T-cell (primary cell): ENCODE measurements around the gene CUL1. TPM values are rescaled to one million over a fixed set of nuclear protein-coding genes. Genes with fewer than 3 reads are reported as not detected.
A peak's percentile ranks its signal among the peaks of the same experiment; 100 is the strongest.

ENCODE experiments used
- ATAC-seq, 4 experiments: fragments of 200-7000 bp in 3 of 4; fragments of 150-1000 bp in 1 of 4; cut with Tn5 transposase; replicated peaks in 1 of 4; 1 replicate in 3 of 4; 2 replicates in 1 of 4; pipeline ENCODE4 v1.10.0; 2021; ENCODE audit warnings: moderate library complexity in 3 of 4, mild to moderate bottlenecking in 2 of 4, moderate number of reproducible peaks in 1 of 4
- CTCF ChIA-PET, 2 donors: fragments of 300-600 bp; sonication (Branson Sonifier 250); formaldehyde crosslinking; loops; one replicate each; lab custom pipeline; 2022; ENCODE audit warnings: antibody characterized with exemption in 2 of 2; lab: Charles Lee
- POLR2A ChIA-PET, 2 donors: fragments of 300-600 bp; sonication (Branson Sonifier 250); formaldehyde crosslinking; loops; one replicate each; lab custom pipeline; 2022; ENCODE audit warnings: antibody characterized with exemption in 2 of 2; lab: Charles Lee
- DNase-seq, 35 experiments: peaks; one replicate each; pipeline versions ENCODE4 v3.0.0 to v3.0.0-alpha.2; 2013 to 2023
- H3K27ac ChIP-seq: one replicate; pipeline ENCODE4 v1.5.1; 2013; ENCODE audit warnings: low read length
- H3K27me3 ChIP-seq, 2 experiments: replicated peaks in 1 of 2; 1 replicate in 1 of 2; 2 replicates in 1 of 2; pipeline versions ENCODE4 v1.6.1 to v1.7.0; 2013; ENCODE audit warnings: low read length in 1 of 2, mixed read lengths in 1 of 2; ENCODE audit not compliant: control insufficient read depth in 2 of 2, insufficient read depth in 2 of 2; ENCODE audit errors: extremely low read depth in 1 of 2
- H3K36me3 ChIP-seq, 2 donors: 1 replicate in 1 of 2; 2 replicates in 1 of 2; pipeline versions ENCODE4 v1.6.1 to v1.7.0; 2013; ENCODE audit warnings: low read length in 1 of 2; ENCODE audit not compliant: control insufficient read depth in 2 of 2, insufficient read depth in 1 of 2; ENCODE audit errors: extremely low read depth in 1 of 2
- H3K4me1 ChIP-seq, 2 experiments: 1 replicate in 1 of 2; 2 replicates in 1 of 2; pipeline versions ENCODE4 v1.6.1 to v1.7.0; 2013; ENCODE audit warnings: low read length in 2 of 2, mixed read lengths in 1 of 2; ENCODE audit not compliant: insufficient read depth in 2 of 2, control insufficient read depth in 1 of 2; ENCODE audit errors: extremely low read depth in 1 of 2
- H3K4me3 ChIP-seq, 2 donors: 1 replicate in 1 of 2; 2 replicates in 1 of 2; pipeline versions ENCODE4 v1.5.1 to v1.7.0; 2013; ENCODE audit warnings: mild to moderate bottlenecking in 2 of 2, low read length in 1 of 2, moderate library complexity in 1 of 2; ENCODE audit not compliant: control insufficient read depth in 1 of 2; ENCODE audit errors: extremely low read depth in 1 of 2
- H3K9me3 ChIP-seq: 2 replicates; pipeline ENCODE4 v1.7.0; 2013
- H3K27ac Mint-ChIP-seq, 2 donors: one replicate each; pipeline ENCODE4 v1.8.0; 2020 to 2021; ENCODE audit warnings: mild to moderate bottlenecking in 2 of 2, mixed read lengths in 2 of 2
- H3K27me3 Mint-ChIP-seq, 2 donors: one replicate each; pipeline ENCODE4 v1.8.0; 2021 to 2022; ENCODE audit warnings: mixed read lengths in 2 of 2
- H3K36me3 Mint-ChIP-seq: one replicate; pipeline ENCODE4 v1.8.0; 2021; ENCODE audit warnings: mixed read lengths
- H3K4me1 Mint-ChIP-seq, 3 donors: one replicate each; pipeline ENCODE4 v1.8.0; 2020 to 2022; ENCODE audit warnings: mixed read lengths in 3 of 3, mild to moderate bottlenecking in 1 of 3
- H3K4me3 Mint-ChIP-seq, 3 donors: one replicate each; pipeline ENCODE4 v1.8.0; 2020 to 2022; ENCODE audit warnings: mild to moderate bottlenecking in 3 of 3, mixed read lengths in 3 of 3, moderate library complexity in 3 of 3
- H3K9me3 Mint-ChIP-seq, 3 donors: one replicate each; pipeline ENCODE4 v1.8.0; 2020 to 2022; ENCODE audit warnings: mixed read lengths in 3 of 3
- WGBS: methylation state at CpG from one replicate; pipeline ENCODE4 v1.1.5; 2013; ENCODE audit warnings: missing lambda C conversion rate; ENCODE audit not compliant: insufficient coverage; 5-methylcytosine and 5-hydroxymethylcytosine counted together
- total RNA-seq, 35 experiments: library from RNA in 6 of 35; stranded (reverse) in 6 of 35; fragments of 120-200 nt in 1 of 35; gene quantifications; one replicate each; pipeline versions ENCODE4 v1.2.1 to v1.2.4 and lab custom pipeline; 2013 to 2026

Gene CUL1
- total RNA-seq, 5 donors from 2014 or later (not counting 1 experiment from before 2014, with no cell fraction given), result 42.3 to 53.7 (median 49.9) TPM

DNA sequence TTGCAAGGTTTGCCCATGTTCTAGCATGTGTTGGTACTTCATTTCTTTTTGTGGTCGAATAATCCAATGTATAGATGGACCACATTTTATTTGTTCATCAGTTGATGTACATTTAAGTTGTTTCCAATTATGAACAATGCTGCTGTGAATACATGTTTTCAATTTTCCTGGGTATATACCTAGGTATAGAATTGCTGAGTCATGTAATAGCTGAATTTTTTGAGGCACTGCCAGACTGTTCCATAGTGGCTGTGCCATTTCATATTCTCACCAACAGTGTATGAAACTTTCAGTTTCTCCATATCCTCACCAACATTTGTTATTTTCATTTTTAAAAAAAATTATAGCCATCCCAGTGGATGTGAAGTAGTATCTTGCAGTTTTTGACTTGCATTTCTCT, 94.9 kb downstream of the CUL1 start:
- Histone ChIP-seq H3K4me3 (no peak overlapping the region), H3K27ac (no peak overlapping the region), H3K27me3 (no peaks in the 10 kb centered on the region), H3K9me3 (no peaks in the 10 kb centered on the region), H3K36me3 (peaks cover 3 to 89% of the 10 kb centered on the region in 2 donors), H3K4me1 (no peaks in the 10 kb centered on the region)
- CTCF ChIA-PET, result interaction anchor here in 1 of 2 donors (0.9 kb wide), 1 partner anchor 48 kb away, joined by 3 read pairs; no protein-coding TSS in a partner anchor
- WGBS, result no CpG with 5 or more reads among the region's 1 CpG
- Mint-ChIP-seq H3K36me3 (peaks cover 66% of the 10 kb centered on the region), H3K9me3 (no peaks in the 10 kb centered on the region), H3K27me3 (no peaks in the 10 kb centered on the region), H3K4me3 (no peak overlapping the region), H3K27ac (peak overlapping the region; percentile 27 to 80), H3K4me1 (peaks cover 0 to 1% (median 0%) of the 10 kb centered on the region in 3 donors)
- no peak for DNase-seq
- no peak for ATAC-seq
- POLR2A ChIA-PET, result no interaction called here

DNA sequence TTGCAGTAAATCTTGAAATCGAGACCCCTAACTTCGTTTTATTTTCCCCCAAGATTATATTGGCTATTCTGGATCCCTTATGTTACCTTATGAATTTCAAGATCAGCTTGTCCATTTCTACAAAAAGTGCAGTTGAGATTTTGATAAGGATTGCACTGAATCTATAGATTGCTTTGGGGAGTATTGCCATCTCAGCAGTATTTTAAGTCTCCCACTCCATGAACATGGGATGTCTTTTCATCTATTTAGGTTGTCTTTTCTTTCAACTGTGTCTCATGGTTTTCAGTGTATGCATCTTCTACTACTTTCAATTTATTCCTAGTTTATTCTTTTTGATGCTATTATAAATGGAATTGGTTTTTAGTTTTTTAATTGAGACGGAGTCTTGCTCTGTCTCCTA, 95.8 kb downstream of the CUL1 start:
- no peaks in the 10 kb centered on the region for H3K27me3 ChIP-seq
- no peaks in the 10 kb centered on the region for H3K27me3 Mint-ChIP-seq
- H3K9me3 Mint-ChIP-seq, result no peaks in the 10 kb centered on the region
- no peaks in the 10 kb centered on the region for H3K4me1 Mint-ChIP-seq
- H3K36me3 ChIP-seq, result peaks cover 0 to 90% of the 10 kb centered on the region in 2 donors
- ATAC-seq, result no peak
- H3K4me3 Mint-ChIP-seq, result no peak overlapping the region
- peaks cover 65% of the 10 kb centered on the region for H3K36me3 Mint-ChIP-seq
- DNase-seq, result no peak
- no peak overlapping the region for H3K4me3 ChIP-seq
- H3K9me3 ChIP-seq, result no peaks in the 10 kb centered on the region
- WGBS, result no CpG with 5 or more reads among the region's 3 CpGs
- CTCF ChIA-PET, result no interaction called here
- POLR2A ChIA-PET, result no interaction called here
- H3K27ac ChIP-seq, result no peak overlapping the region
- H3K27ac Mint-ChIP-seq, result no peak overlapping the region
- no peaks in the 10 kb centered on the region for H3K4me1 ChIP-seq

DNA sequence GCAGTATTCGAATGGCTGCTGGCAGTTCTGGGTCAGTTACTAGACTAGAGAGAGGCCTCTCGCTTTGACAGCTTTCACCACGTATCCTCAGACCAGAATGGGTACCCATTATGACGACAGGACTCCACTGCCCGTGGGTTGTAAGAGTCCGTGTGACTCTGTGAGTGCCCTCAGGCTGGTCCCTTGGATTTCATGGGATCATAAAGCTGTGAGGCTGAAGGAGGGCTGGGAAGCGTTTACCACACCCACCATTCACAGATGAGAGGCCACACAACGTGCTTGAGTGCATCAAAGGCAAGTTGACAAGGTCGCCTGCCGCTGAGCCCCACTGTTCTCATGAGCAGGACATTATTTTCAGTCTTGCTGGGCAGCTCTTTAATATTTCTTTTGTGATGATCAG, 98.1 kb downstream of the CUL1 start:
- Mint-ChIP-seq H3K4me1 (no peaks in the 10 kb centered on the region), H3K27ac (no peak overlapping the region), H3K27me3 (no peaks in the 10 kb centered on the region), H3K4me3 (no peak overlapping the region), H3K36me3 (peaks cover 64% of the 10 kb centered on the region), H3K9me3 (no peaks in the 10 kb centered on the region)
- Histone ChIP-seq H3K27me3 (no peaks in the 10 kb centered on the region), H3K9me3 (no peaks in the 10 kb centered on the region), H3K4me3 (no peak overlapping the region), H3K27ac (no peak overlapping the region), H3K4me1 (no peaks in the 10 kb centered on the region), H3K36me3 (peaks cover 10 to 89% of the 10 kb centered on the region in 2 donors)
- DNase-seq, result no peak
- WGBS, result 82% methylated on average over 2 of the region's 10 CpGs
- no peak for ATAC-seq
- CTCF ChIA-PET, result interaction anchor here (0.7 to 1.2 kb wide), 2 partner anchors 20 to 186 kb away, joined by 5 to 7 read pairs; no protein-coding TSS in a partner anchor
- POLR2A ChIA-PET, result no interaction called here

DNA sequence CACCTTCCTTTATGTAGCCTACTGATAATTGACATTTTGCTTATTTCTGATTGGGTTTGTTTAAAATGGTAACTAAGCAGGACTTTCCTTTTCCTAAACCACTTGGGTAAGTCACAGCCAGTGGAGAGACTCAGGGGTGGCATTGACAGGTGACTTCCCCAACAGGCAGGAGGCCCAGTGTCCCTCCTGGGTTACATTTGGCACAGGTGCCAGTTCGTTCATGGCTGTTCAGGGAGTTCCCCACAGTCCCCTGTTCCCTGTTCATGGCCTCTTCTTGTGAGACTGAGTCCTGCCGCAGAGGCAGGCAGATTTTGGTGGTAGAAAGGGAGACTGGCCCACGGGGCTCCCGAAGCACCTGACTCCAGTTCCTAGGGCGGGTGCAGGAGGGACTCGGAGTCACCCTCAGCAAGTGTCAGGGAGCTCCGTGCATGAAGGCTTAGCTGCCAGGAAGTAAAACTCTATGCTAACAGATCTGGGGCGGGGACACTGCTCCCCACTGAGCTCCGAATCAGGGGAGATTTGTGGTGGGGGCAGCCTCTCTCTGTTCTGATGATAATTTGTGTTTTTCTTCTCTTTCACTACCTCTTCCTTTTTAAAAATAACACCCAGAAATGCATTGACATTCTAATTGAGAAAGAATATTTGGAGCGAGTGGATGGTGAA, 101.3 kb downstream of the CUL1 start:
- no peak overlapping the region for H3K4me3 Mint-ChIP-seq
- 97% methylated on average over 7 of the region's 10 CpGs for WGBS
- no peak overlapping the region for H3K4me3 ChIP-seq
- peaks cover 14 to 74% of the 10 kb centered on the region in 2 donors for H3K36me3 ChIP-seq
- no peaks in the 10 kb centered on the region for H3K4me1 ChIP-seq
- CTCF ChIA-PET, result no interaction called here
- DNase-seq (no peak), ATAC-seq (no peak)
- H3K9me3 Mint-ChIP-seq, result no peaks in the 10 kb centered on the region
- POLR2A ChIA-PET, result no interaction called here
- no peaks in the 10 kb centered on the region for H3K4me1 Mint-ChIP-seq
- H3K27me3 Mint-ChIP-seq, result no peaks in the 10 kb centered on the region
- H3K27me3 ChIP-seq, result no peaks in the 10 kb centered on the region
- H3K27ac ChIP-seq, result no peak overlapping the region
- H3K27ac Mint-ChIP-seq, result no peak overlapping the region
- peaks cover 48% of the 10 kb centered on the region for H3K36me3 Mint-ChIP-seq
- H3K9me3 ChIP-seq, result no peaks in the 10 kb centered on the region

DNA sequence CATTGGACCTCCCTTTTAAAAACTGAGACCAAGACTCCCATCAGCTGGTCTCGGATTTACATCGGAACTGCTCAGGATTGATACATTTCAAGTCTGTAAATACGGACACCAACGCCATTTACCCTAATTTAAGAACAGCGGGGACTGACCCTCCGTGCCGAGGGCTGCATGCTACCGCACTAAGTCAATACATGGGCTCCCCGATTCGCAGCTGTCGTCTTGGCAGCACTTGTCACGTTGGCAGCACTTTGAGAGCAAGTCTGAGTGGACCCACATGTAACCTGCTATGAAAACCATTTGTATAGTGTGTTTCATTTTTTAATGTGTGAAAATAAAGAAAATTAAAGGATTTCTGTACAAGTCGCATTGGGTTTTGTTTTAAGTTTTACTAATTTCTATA, 102.0 kb downstream of the CUL1 start:
- Mint-ChIP-seq H3K27me3 (no peaks in the 10 kb centered on the region), H3K27ac (no peak overlapping the region), H3K9me3 (no peaks in the 10 kb centered on the region), H3K4me1 (no peaks in the 10 kb centered on the region), H3K4me3 (no peak overlapping the region), H3K36me3 (peaks cover 48% of the 10 kb centered on the region)
- Histone ChIP-seq H3K27ac (no peak overlapping the region), H3K4me1 (no peaks in the 10 kb centered on the region), H3K9me3 (no peaks in the 10 kb centered on the region), H3K27me3 (no peaks in the 10 kb centered on the region), H3K36me3 (peaks cover 14 to 70% of the 10 kb centered on the region in 2 donors), H3K4me3 (no peak overlapping the region)
- ChIA-PET CTCF (no interaction called here), POLR2A (no interaction called here)
- ATAC-seq, result no peak
- 96% methylated on average over 5 of the region's 13 CpGs for WGBS
- DNase-seq, result no peak

DNA sequence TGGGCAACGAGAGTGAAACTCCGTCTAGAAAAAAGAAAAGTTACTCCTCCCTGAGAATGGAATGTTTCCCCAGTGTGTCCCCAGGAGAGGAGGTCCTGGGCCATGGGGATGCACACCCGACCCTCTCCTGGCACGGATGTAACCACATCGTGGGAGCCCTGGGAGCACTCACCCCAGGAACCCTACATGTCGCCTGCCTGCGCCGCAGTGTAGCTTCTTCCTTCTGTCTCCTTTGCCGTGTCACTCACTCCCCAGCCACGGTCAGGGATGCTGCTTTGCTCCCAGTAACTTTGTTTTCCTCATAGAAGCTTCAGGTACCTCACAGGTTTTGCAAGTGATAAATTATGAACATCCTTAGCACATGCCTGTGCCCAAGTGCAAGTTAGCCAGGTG, 103.4 kb downstream of the CUL1 start:
- ATAC-seq, result no peak
- H3K27me3 Mint-ChIP-seq, result no peaks in the 10 kb centered on the region
- CTCF ChIA-PET, result interaction anchor here in 1 of 2 donors (0.6 kb wide), 1 partner anchor 19 kb away, joined by 4 read pairs; no protein-coding TSS in a partner anchor
- H3K27ac Mint-ChIP-seq, result no peak overlapping the region
- Histone ChIP-seq H3K36me3 (peaks cover 14 to 69% of the 10 kb centered on the region in 2 donors), H3K4me3 (no peak overlapping the region), H3K27ac (no peak overlapping the region), H3K9me3 (no peaks in the 10 kb centered on the region), H3K27me3 (no peaks in the 10 kb centered on the region), H3K4me1 (no peaks in the 10 kb centered on the region)
- H3K36me3 Mint-ChIP-seq, result peaks cover 50% of the 10 kb centered on the region
- H3K4me1 Mint-ChIP-seq, result no peaks in the 10 kb centered on the region
- POLR2A ChIA-PET, result interaction anchor here in 1 of 2 donors (0.6 kb wide), 1 partner anchor 236 kb away, joined by 7 read pairs; no protein-coding TSS in a partner anchor
- no peak overlapping the region for H3K4me3 Mint-ChIP-seq
- no peak for DNase-seq
- WGBS, result 94% methylated on average over 8 of the region's 10 CpGs
- no peaks in the 10 kb centered on the region for H3K9me3 Mint-ChIP-seq
